DOHH2 (cell line): Measurements from ENCODE around the gene PNPLA2.

Source experiments
- H3F3A ChIP-seq: fragments of 200-600 bp; sonication (generic), shearing (Covaris generic); 2 replicates; pipeline ENCODE4 v1.6.0; 2016; ENCODE audit warnings: antibody characterized with exemption, mild to moderate bottlenecking; ENCODE audit not compliant: control insufficient read depth, insufficient read depth
- H3K27ac ChIP-seq: fragments of 200-600 bp; sonication (generic); 2 replicates; pipeline ENCODE4 v1.5.1; 2014; ENCODE audit warnings: low read depth, mild to moderate bottlenecking, low read length, moderate library complexity
- H3K27me3 ChIP-seq: fragments of 200-600 bp; sonication (generic); 2 replicates; pipeline ENCODE4 v1.6.1; 2014; ENCODE audit warnings: mild to moderate bottlenecking, low read length, mixed read lengths; ENCODE audit not compliant: control insufficient read depth
- H3K36me3 ChIP-seq: fragments of 200-600 bp; sonication (generic); 2 replicates; pipeline ENCODE4 v1.6.1; 2014; ENCODE audit warnings: mild to moderate bottlenecking, low read length, moderate library complexity, mixed read lengths; ENCODE audit not compliant: control insufficient read depth
- H3K4me1 ChIP-seq: fragments of 200-600 bp; sonication (generic); 2 replicates; pipeline ENCODE4 v1.6.1; 2014; ENCODE audit warnings: mild to moderate bottlenecking, low read length, mixed read lengths; ENCODE audit not compliant: control insufficient read depth
- H3K4me2 ChIP-seq: fragments of 200-600 bp; sonication (generic); 2 replicates; pipeline ENCODE4 v1.6.0; 2014; ENCODE audit warnings: mild to moderate bottlenecking, low read length, moderate library complexity
- H3K4me3 ChIP-seq: fragments of 200-600 bp; sonication (generic); 2 replicates; pipeline ENCODE4 v1.5.1; 2014; ENCODE audit warnings: mild to moderate bottlenecking, low read length, mixed read lengths
- H3K79me2 ChIP-seq: fragments of 200-600 bp; sonication (generic); 2 replicates; pipeline ENCODE4 v1.6.1; 2014; ENCODE audit warnings: mild to moderate bottlenecking, low read length, mixed read lengths; ENCODE audit not compliant: control insufficient read depth
- H3K9me2 ChIP-seq: fragments of 200-600 bp; sonication (generic); replicated peaks from 2 replicates; pipeline ENCODE4 v1.6.1; 2014; ENCODE audit warnings: mild to moderate bottlenecking, low read length, mixed read lengths; ENCODE audit not compliant: control insufficient read depth
- H3K9me3 ChIP-seq: fragments of 200-600 bp; sonication (generic); 2 replicates; pipeline ENCODE4 v1.6.1; 2014; ENCODE audit warnings: antibody characterized with exemption, low read length, mixed read lengths; ENCODE audit not compliant: control insufficient read depth, insufficient read depth
- H4K20me1 ChIP-seq: fragments of 200-600 bp; sonication (generic); 2 replicates; pipeline ENCODE4 v1.6.0; 2014; ENCODE audit warnings: low read depth, mild to moderate bottlenecking, antibody characterized with exemption, low read length, moderate library complexity; ENCODE audit not compliant: control insufficient read depth, insufficient read depth
- CTCF ChIP-seq: fragments of 200-600 bp; sonication (generic); IDR thresholded peaks from one replicate; pipeline ENCODE4 v1.5.1; 2014; ENCODE audit warnings: antibody characterized with exemption, mild to moderate bottlenecking, low read depth, low read length; ENCODE audit not compliant: poor library complexity, severe bottlenecking
- EZH2phosphoT487 ChIP-seq: fragments of 200-600 bp; sonication (generic); IDR thresholded peaks from 2 replicates; pipeline ENCODE4 v1.6.1; 2017; ENCODE audit warnings: borderline replicate concordance, mild to moderate bottlenecking, antibody characterized with exemption, low read length, moderate library complexity, mixed read lengths

PNPLA2 gene

DNA sequence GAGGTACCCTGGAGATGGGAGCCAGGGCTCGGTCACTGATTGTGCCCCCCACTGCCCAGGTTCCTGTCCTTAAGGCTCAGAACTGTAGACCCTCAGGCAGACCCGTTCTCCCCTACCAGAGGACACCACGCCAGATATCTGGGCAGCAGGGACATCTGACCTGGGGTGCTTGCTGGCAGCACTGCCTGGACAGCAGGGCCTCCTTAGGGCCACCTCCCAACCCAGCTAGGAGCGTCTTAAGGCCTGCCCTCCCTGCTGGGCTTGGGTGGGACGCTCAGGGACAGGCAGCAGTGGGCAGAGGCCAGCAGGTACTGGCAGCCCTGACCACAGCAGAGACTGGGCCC lies 20.5 kb downstream of the PNPLA2 start:
- Histone ChIP-seq H3K4me2 (no peak overlapping the region), H3K4me1 (peaks cover 20% of the 10 kb centered on the region), H3K36me3 (peaks cover 41% of the 10 kb centered on the region), H3F3A (no peaks in the 10 kb centered on the region), H3K27ac (no peak overlapping the region), H3K27me3 (peaks cover 20% of the 10 kb centered on the region), H3K9me3 (no peaks in the 10 kb centered on the region), H3K9me2 (no peaks in the 10 kb centered on the region), H3K4me3 (no peak overlapping the region), H3K79me2 (peaks cover 25% of the 10 kb centered on the region), H4K20me1 (peaks cover 14% of the 10 kb centered on the region)
- TF ChIP-seq CTCF = no peak
- no peak for TF ChIP-seq EZH2phosphoT487

- Histone ChIP-seq H4K20me1 (peaks cover 14% of the 10 kb centered on the region), H3K4me2 (peak overlapping the region; percentile 90), H3K27me3 (peaks cover 12% of the 10 kb centered on the region), H3K27ac (no peak overlapping the region), H3K79me2 (peaks cover 25% of the 10 kb centered on the region), H3K9me2 (no peaks in the 10 kb centered on the region), H3K4me1 (peaks cover 27% of the 10 kb centered on the region), H3F3A (no peaks in the 10 kb centered on the region), H3K4me3 (peak overlapping the region; percentile 92; the same call in 1 of the 2 replicates), H3K9me3 (no peaks in the 10 kb centered on the region), H3K36me3 (peaks cover 41% of the 10 kb centered on the region)
- TF ChIP-seq CTCF (peak; percentile 50), EZH2phosphoT487 (no peak)
Measured at GRCh38 chr11:839875-840617, 21.3 kb downstream of the PNPLA2 start.

- no peaks in the 10 kb centered on the region for H3F3A ChIP-seq
- no peaks in the 10 kb centered on the region for H3K9me2 ChIP-seq
- H3K79me2 ChIP-seq = peaks cover 25% of the 10 kb centered on the region
- H3K4me2 ChIP-seq = peak overlapping the region; percentile 90
- H3K27ac ChIP-seq = peak overlapping the region; percentile 61
- no peaks in the 10 kb centered on the region for H3K9me3 ChIP-seq
- peaks cover 41% of the 10 kb centered on the region for H3K36me3 ChIP-seq
- no peak for TF ChIP-seq EZH2phosphoT487
- no peak for TF ChIP-seq CTCF
- peak overlapping the region; percentile 92 for H3K4me3 ChIP-seq
- H4K20me1 ChIP-seq = peaks cover 14% of the 10 kb centered on the region
- H3K4me1 ChIP-seq = peaks cover 27% of the 10 kb centered on the region
- peaks cover 12% of the 10 kb centered on the region for H3K27me3 ChIP-seq
Measured at GRCh38 chr11:841981-842369, 23.3 kb downstream of the PNPLA2 start.
